HK-2 (cell line): ENCODE data around the gene ST6GALNAC5.

Source experiments
- DNase-seq: peaks from one replicate; pipeline ENCODE4 v3.0.0-alpha.2; 2018; ENCODE audit not compliant: unreplicated experiment

ST6GALNAC5 gene

GRCh38 chr1:77014073-77014788, 147.0 kb downstream of the ST6GALNAC5 start:
- no peak for DNase-seq

DNA sequence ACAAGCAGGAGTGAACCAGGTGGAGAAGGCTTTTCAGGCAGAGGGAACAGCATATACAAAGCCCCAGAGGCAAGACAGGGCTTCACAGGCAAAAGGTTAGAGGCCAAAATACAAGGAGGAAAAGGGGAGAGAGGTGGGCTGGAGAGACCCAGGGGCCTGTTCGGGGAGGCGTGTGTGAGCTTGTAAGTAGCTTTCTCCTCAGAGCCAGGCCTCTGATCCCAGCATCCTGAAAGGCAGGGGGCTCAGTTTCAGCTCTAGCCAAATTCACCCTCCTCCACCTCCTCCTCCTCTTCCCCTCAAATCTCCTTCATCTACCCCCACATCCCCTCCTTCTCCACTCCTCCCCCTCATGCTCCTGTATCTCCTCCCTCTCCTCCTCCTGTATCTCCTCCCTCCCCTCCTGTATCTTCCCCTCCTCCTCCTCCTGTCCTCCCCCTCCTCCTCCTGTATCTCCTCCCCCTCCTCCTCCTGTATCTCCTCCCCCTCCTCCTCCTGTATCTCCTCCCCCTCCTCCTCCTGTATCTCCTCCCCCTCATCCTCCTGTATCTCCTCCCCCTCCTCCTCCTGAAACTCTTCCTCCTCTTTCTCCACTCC, 148.6 kb downstream of the ST6GALNAC5 start:
- DNase-seq: no peak

- no peak for DNase-seq
Measured at GRCh38 chr1:77016386-77016985, 149.2 kb downstream of the ST6GALNAC5 start.

DNA sequence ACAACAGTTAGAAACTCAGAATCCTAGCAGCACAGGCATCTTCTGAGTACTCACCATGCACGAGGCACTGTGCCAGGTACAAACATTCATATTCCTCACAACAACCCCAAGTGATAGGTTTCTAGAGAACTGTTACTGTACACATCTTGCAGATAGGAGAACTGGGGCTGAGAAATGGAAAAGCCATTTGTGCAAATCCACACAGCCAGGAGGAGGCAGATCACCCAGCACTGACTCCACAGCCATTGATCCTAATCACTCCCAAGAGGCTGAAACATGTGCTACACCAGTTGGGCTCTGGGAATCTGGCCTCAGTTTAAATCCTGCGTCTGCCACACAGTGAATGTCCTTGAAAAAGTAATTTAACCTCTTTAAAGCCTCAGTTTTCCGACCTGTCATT, 151.0 kb downstream of the ST6GALNAC5 start:
- no peak for DNase-seq

- DNase-seq: no peak
Measured at GRCh38 chr1:77018761-77019160, 151.5 kb downstream of the ST6GALNAC5 start.

- no peak for DNase-seq
Measured at GRCh38 chr1:77021732-77022131, 154.5 kb downstream of the ST6GALNAC5 start.

DNA sequence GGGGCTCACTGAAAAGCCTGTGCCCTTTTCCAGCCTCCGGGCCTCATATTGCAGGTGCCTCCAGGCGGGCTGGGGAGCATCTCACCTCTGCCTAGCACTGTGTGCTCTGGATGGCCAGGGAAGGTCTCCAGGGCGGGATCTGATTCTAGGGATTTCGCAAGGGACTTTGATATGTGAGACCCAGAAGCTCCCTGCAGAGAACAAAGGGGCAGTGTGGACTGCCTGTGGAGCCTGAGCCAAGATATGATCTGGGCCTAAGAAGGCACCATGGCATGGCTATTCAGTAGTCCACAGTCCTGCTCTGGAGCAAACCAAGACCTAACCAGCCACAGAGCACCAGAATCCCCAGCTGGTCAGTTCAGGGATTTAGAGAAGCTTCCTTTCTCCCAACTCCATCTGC, 157.2 kb downstream of the ST6GALNAC5 start:
- DNase-seq: no peak

- DNase-seq: no peak
Measured at GRCh38 chr1:77025599-77025998, 158.3 kb downstream of the ST6GALNAC5 start.

DNA sequence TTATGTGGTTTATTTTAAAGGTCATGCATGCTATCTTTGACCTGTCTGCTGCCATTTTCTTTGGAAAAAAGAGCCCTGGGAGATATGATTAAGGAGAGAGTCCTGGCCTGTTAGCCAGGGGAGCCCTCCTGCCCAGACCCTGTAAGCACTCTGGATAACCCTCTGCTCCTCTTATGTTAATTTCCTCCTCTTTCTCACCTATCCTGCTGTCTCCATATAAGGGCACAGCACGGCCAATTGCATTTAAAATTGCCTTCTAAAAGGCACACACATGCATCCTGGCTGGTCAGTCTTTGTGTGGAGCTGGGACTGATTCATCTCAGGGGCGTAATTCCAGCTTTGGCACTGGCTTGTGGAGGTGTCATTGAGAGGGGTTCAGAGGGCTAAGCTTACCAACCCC, 158.9 kb downstream of the ST6GALNAC5 start:
- DNase-seq: no peak

- DNase-seq: no peak
Measured at GRCh38 chr1:77026640-77027039, 159.4 kb downstream of the ST6GALNAC5 start.

- no peak for DNase-seq
Measured at GRCh38 chr1:77027847-77028246, 160.6 kb downstream of the ST6GALNAC5 start.

DNA sequence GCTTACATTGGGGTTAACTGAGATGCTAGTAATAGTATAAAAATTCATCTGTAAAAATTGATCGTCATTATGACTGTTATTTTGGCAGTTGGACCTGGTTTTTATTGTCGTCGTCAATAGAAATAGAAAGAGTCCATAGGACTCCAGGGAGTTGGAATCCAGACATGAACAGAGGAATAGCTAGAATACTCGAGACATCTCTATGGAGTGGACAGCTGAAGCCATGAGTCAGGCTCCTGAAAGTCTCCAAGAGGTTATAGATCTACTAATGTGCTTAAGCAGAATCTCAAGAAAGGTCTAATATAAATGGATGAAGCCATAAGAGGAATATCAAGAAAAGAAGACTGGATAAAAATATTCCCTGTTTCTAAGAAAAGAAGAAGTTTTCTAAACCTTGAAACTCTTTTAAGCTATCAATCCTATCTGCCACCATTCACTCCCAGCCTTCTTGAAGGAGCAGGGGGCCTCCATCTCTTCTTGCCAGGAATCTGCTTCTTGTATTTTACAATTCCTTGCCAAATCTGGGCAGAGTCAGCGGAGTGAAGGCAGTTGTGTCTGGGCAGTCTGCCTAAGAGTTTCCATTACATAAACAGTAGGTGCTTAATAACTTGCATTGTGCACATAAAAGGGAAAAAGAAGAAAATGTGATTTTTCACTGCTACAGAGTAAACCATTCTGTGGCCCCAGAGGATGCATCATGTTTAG, 163.3 kb downstream of the ST6GALNAC5 start:
- DNase-seq: no peak

DNA sequence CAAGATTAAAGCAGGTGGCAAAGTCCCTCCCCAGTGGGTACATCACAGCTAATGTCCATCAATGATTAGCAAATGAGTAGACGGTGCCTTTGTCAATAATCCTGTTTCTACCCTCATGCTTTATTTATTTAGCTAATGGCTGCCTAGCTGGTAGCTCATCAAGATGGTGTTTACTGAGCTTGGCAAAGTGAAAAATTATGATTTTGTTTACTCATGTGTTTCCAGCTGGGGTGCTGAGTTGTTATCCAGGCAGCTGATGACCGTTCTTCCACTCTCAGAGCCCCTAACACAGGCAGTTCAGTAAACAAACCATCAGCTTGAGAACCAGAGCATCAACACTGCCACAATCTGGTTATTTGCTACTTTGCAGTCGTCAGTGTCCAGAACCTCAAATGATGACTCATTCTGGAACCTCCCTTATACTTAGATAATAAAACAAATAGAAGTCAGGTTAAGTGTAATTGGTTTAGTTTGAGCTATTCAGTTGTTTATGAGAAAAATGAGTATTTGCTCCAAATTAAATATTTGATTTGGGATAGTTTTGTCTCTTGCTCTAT, 163.9 kb downstream of the ST6GALNAC5 start:
- peak; percentile 7 for DNase-seq

- peak; percentile 24 for DNase-seq
Measured at GRCh38 chr1:77036560-77036959, 169.3 kb downstream of the ST6GALNAC5 start.

DNA sequence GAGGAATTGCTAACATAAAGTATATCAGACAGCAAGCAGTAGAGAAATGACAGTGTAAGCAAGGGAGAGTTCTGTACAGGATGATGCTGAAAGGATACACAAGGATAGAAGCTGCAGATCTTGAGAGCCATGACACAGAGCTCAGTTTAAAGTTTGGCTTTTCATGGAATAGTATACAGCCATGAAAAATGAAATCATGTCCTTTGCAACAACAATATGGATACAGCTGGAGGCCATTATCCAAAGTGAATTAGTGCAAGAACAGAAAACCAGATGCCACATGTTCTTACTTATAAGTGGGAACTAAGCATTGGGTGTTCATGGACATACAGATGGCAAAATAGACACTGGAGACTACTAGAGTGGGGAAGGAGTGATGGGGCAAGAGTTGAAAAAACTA, 169.8 kb downstream of the ST6GALNAC5 start:
- no peak for DNase-seq

DNA sequence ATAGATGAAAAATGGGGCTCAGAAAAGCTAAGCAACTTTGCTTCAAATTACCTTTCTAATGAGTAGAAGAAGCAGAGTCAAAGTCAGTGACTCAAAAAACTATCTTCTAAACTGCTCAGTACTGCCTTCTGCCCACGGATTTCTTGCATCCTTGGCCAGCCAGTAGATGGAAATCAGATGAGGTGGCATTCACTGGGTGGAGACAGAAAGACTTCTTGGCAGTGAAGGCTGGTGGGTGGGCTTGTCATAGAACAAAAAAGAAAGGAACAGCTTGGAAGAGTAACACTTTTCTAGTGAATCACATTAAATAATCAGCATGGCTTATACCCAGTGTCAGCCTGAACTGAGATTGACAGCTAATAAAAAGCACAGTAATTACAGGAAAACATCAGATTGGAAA, 170.7 kb downstream of the ST6GALNAC5 start:
- DNase-seq: no peak

DNA sequence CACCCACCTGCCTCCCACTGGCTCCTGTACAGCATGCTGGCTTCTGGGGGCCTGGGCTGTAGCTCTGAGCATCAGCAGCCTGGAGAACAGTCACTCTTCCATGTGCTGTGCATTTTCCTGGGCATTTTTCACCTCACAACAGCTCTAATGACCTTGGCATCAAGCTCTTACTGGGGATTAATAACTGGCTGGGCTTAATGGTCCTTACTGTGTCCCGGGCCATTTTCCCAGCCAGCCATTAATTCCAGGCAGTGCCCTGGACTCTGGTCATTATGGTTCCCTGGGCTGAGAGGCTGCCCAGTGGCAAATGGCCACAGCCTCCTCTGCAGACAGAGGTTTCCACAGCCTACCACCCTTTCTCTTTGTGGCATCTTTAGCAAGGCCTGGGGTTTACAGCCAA, 171.8 kb downstream of the ST6GALNAC5 start:
- no peak for DNase-seq

DNA sequence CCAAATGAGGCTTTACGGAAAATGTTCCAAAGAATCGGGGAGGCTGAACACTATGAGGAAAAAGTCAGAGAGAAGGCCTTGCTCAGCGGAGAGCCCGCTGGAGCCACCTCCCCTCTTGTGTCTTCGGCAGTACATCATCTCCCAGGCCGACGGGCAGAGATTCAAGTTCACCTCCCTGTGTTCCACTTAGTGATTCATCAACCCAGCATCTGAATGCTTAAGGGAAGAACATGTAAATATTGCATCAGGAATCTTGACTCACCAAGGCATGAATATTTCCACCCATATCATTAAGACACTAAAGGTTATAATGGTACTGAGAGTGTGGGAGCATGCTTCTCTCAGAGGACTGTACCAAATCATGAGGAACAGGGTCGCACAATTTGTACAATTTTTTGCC, 172.5 kb downstream of the ST6GALNAC5 start:
- DNase-seq: peak; percentile 63

DNA sequence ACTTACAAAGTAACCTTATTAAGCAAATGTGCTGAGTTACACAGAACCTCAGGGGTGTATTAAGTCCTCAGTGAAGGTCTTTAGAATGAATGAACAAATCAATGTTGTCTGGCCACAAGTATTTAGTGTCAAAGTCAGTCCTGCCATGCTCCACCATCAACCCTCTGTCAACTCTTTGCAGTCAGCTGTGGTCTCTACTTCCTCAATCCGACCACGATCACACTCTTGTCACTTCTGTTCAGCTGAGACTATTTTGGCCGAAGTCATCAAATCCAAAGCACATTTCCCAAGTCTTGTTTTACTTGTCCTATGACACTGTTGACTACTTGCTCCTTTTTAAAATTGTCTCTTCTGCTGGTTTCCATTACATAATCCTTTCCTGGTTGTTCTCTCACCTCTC, 173.5 kb downstream of the ST6GALNAC5 start:
- no peak for DNase-seq

- DNase-seq: peak; percentile 4
Measured at GRCh38 chr1:77044133-77044849, 177.0 kb downstream of the ST6GALNAC5 start.

- no peak for DNase-seq
Measured at GRCh38 chr1:77047575-77047974, 180.3 kb downstream of the ST6GALNAC5 start.
